ENCODE data around the gene CCL11.

CCL11 gene

DNA sequence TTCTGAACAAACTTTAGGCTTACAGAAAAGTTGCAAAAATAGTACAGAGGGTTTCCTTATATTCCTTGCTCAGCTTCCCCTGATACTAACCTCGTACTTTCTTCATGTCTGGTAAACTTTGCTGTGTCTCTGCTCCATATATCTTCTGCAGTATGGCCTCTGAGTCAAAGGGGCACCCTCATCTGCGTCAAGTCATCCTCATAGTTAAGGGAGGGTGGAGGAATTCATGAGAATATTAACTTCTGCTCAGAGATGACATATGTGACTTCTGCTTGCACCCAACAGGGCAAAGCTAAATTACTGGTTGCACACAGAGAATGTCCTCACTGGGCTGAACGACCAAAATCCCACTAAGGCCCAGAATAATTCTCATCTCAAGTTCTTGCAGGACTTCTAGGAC, 19.8 kb upstream of the CCL11 start:
- Histone ChIP-seq H3K9me2 (replicated peaks; ENCODE audit: insufficient read depth, low read length) (no peaks in the 10 kb centered on the region), H3K4me3 (ENCODE audit: insufficient read depth, low read length, poor library complexity, severe bottlenecking) (no peak overlapping the region), H3K27ac (ENCODE audit: low read depth, low read length) (no peak overlapping the region), H2AFZ (ENCODE audit: low read depth, low read length, severe bottlenecking) (no peak overlapping the region), H4K20me1 (ENCODE audit: low read depth, low read length) (no peaks in the 10 kb centered on the region), H3K36me3 (ENCODE audit: low read length) (no peaks in the 10 kb centered on the region), H3K79me2 (ENCODE audit: insufficient read depth, low read length) (no peaks in the 10 kb centered on the region), H3F3A (ENCODE audit: insufficient read depth) (no peaks in the 10 kb centered on the region), H3K9me3 (ENCODE audit: insufficient read depth, low read length) (no peaks in the 10 kb centered on the region), H3K27me3 (ENCODE audit: low read length) (no peaks in the 10 kb centered on the region), H3K9ac (ENCODE audit: low read length) (no peak overlapping the region), H3K4me2 (ENCODE audit: low read depth, low read length, poor library complexity, severe bottlenecking) (no peak overlapping the region)
- TF ChIP-seq, protein P1, sequence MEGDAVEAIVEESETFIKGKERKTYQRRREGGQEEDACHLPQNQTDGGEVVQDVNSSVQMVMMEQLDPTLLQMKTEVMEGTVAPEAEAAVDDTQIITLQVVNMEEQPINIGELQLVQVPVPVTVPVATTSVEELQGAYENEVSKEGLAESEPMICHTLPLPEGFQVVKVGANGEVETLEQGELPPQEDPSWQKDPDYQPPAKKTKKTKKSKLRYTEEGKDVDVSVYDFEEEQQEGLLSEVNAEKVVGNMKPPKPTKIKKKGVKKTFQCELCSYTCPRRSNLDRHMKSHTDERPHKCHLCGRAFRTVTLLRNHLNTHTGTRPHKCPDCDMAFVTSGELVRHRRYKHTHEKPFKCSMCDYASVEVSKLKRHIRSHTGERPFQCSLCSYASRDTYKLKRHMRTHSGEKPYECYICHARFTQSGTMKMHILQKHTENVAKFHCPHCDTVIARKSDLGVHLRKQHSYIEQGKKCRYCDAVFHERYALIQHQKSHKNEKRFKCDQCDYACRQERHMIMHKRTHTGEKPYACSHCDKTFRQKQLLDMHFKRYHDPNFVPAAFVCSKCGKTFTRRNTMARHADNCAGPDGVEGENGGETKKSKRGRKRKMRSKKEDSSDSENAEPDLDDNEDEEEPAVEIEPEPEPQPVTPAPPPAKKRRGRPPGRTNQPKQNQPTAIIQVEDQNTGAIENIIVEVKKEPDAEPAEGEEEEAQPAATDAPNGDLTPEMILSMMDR (IDR thresholded peaks at IDR 0.05; ENCODE audit: insufficient read depth, low read length, poor library complexity, severe bottlenecking), result no peak
- no peak for TF ChIP-seq EZH2phosphoT487 (conservative IDR thresholded peaks at IDR 0.05; ENCODE audit: low read length)

DNA sequence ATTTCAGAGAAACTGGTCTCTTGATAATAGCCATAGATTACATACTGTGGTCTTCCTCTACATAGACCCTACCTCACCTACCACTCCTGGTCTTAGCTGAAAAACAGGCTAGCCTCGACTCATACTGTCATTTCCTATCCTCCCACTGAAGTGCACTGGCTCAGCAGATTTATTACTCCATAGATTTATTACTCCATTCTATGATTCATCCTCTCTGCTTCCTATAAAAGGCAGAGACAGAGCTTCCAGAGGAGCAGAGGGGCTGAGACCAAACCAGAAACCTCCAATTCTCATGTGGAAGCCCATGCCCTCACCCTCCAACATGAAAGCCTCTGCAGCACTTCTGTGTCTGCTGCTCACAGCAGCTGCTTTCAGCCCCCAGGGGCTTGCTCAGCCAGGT, 15.6 kb upstream of the CCL11 start, which contains the start of gene CCL7:
TSS of gene CCL7 (plus strand) at position 253 of the 400 bp plus-strand sequence. CDS start at position 323, 70 bp downstream.
- Histone ChIP-seq H3K4me2 (ENCODE audit: low read depth, low read length, poor library complexity, severe bottlenecking) (no peak within 1 kb of the TSS), H3K79me2 (ENCODE audit: insufficient read depth, low read length) (no peaks in the 10 kb centered on the region), H3K27me3 (ENCODE audit: low read length) (no peaks in the 10 kb centered on the region), H3K9me2 (replicated peaks; ENCODE audit: insufficient read depth, low read length) (no peaks in the 10 kb centered on the region), H3K9ac (ENCODE audit: low read length) (no peak within 1 kb of the TSS), H3F3A (ENCODE audit: insufficient read depth) (no peaks in the 10 kb centered on the region), H4K20me1 (ENCODE audit: low read depth, low read length) (no peaks in the 10 kb centered on the region), H3K27ac (ENCODE audit: low read depth, low read length) (no peak within 1 kb of the TSS), H3K9me3 (ENCODE audit: insufficient read depth, low read length) (no peaks in the 10 kb centered on the region), H3K36me3 (ENCODE audit: low read length) (no peaks in the 10 kb centered on the region), H3K4me3 (ENCODE audit: insufficient read depth, low read length, poor library complexity, severe bottlenecking) (no peak within 1 kb of the TSS), H2AFZ (ENCODE audit: low read depth, low read length, severe bottlenecking) (no peak within 1 kb of the TSS)
- no peak for TF ChIP-seq EZH2phosphoT487 (conservative IDR thresholded peaks at IDR 0.05; ENCODE audit: low read length)
- TF ChIP-seq, protein P1 (IDR thresholded peaks at IDR 0.05; ENCODE audit: insufficient read depth, low read length, poor library complexity, severe bottlenecking), result no peak

DNA sequence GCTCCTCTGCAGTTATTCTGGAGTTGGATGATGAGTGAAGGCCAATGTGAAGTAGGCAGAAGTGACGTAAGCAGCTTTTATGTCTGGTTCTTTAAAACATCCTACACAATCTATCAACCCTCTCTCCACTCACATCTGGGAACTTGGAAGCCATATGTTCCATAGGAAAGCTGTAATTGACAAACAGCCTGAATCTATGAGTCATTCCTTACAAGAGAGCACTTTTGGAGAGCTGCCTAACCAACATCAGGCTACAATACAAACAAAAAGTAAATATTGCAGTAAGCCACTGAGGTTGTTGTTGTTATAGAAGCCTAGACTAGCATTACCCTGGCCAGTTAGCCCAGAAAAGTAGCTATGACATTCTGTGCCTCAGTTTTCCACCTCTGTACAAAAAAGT, 9.7 kb upstream of the CCL11 start:
- H3K4me2 ChIP-seq (ENCODE audit: low read depth, low read length, poor library complexity, severe bottlenecking), result no peak overlapping the region
- H3F3A ChIP-seq (ENCODE audit: insufficient read depth), result no peaks in the 10 kb centered on the region
- no peaks in the 10 kb centered on the region for H4K20me1 ChIP-seq (ENCODE audit: low read depth, low read length)
- H3K79me2 ChIP-seq (ENCODE audit: insufficient read depth, low read length), result no peaks in the 10 kb centered on the region
- H3K36me3 ChIP-seq (ENCODE audit: low read length), result no peaks in the 10 kb centered on the region
- no peak overlapping the region for H2AFZ ChIP-seq (ENCODE audit: low read depth, low read length, severe bottlenecking)
- no peak overlapping the region for H3K4me3 ChIP-seq (ENCODE audit: insufficient read depth, low read length, poor library complexity, severe bottlenecking)
- H3K9me3 ChIP-seq (ENCODE audit: insufficient read depth, low read length), result no peaks in the 10 kb centered on the region
- no peaks in the 10 kb centered on the region for H3K27me3 ChIP-seq (ENCODE audit: low read length)
- TF ChIP-seq, protein P1 (IDR thresholded peaks at IDR 0.05; ENCODE audit: insufficient read depth, low read length, poor library complexity, severe bottlenecking), result no peak
- no peak for TF ChIP-seq EZH2phosphoT487 (conservative IDR thresholded peaks at IDR 0.05; ENCODE audit: low read length)
- H3K9me2 ChIP-seq (replicated peaks; ENCODE audit: insufficient read depth, low read length), result no peaks in the 10 kb centered on the region
- no peak overlapping the region for H3K27ac ChIP-seq (ENCODE audit: low read depth, low read length)
- H3K9ac ChIP-seq (ENCODE audit: low read length), result no peak overlapping the region
